Retinal pigment epithelial cell (primary cell): ENCODE results near the gene CCDC148.

Source experiments
- DNase-seq: peaks from one replicate; pipeline ENCODE4 v3.0.0-alpha.2; 2010; ENCODE audit warnings: low read depth
- H3K4me3 ChIP-seq: 2 replicates; pipeline ENCODE4 v1.5.1; 2011; ENCODE audit warnings: mild to moderate bottlenecking, low read length, control low read depth, moderate library complexity
- TF ChIP-seq, protein P1 (sequence below): conservative IDR thresholded peaks from 2 replicates; pipeline ENCODE4 v1.5.1; 2011; ENCODE audit warnings: low read depth, low read length, control low read depth, inconsistent platforms

CCDC148 gene

DNA sequence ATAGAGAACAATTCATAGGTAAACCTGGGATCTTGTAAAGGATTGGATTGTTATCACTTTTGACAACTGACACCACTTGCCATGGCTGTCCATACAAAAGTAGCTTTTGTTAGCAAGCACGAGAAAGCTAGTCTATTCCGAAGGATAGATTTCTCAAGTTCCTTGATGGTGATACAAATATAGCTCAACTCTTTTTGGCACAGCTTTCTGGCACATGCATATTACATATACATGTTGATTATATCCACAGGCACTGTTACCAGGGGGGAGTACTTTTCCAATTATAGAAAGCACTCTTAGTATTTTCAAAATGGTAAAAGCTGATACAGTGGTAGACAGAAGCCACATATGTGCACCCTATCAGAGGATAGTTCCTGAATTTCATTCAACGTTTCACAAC is 186.0 kb downstream of the CCDC148 start:
- no peak for DNase-seq
- no peak overlapping the region for H3K4me3 ChIP-seq
- TF ChIP-seq, protein P1, sequence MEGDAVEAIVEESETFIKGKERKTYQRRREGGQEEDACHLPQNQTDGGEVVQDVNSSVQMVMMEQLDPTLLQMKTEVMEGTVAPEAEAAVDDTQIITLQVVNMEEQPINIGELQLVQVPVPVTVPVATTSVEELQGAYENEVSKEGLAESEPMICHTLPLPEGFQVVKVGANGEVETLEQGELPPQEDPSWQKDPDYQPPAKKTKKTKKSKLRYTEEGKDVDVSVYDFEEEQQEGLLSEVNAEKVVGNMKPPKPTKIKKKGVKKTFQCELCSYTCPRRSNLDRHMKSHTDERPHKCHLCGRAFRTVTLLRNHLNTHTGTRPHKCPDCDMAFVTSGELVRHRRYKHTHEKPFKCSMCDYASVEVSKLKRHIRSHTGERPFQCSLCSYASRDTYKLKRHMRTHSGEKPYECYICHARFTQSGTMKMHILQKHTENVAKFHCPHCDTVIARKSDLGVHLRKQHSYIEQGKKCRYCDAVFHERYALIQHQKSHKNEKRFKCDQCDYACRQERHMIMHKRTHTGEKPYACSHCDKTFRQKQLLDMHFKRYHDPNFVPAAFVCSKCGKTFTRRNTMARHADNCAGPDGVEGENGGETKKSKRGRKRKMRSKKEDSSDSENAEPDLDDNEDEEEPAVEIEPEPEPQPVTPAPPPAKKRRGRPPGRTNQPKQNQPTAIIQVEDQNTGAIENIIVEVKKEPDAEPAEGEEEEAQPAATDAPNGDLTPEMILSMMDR = no peak

DNA sequence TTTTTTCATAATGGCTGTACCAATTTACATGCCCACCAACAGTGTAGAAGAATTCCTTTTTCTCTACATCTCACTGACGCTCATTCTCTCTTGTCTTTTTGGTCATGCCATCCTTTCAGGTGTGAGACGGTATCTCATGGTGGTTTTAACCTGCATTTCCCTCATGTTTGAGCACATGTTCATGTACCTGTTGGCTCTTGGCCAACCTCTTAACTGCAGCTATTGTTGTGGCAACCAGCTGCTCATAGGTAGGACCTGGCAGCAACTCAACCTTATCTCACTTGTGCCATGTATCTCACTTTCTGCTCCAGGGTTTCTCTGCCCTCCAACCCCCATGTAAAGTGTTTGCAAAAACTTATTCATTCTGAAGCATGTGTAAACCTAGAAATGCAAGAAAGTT is 187.4 kb downstream of the CCDC148 start:
- TF ChIP-seq, protein P1 = no peak
- DNase-seq = no peak
- no peak overlapping the region for H3K4me3 ChIP-seq

DNA sequence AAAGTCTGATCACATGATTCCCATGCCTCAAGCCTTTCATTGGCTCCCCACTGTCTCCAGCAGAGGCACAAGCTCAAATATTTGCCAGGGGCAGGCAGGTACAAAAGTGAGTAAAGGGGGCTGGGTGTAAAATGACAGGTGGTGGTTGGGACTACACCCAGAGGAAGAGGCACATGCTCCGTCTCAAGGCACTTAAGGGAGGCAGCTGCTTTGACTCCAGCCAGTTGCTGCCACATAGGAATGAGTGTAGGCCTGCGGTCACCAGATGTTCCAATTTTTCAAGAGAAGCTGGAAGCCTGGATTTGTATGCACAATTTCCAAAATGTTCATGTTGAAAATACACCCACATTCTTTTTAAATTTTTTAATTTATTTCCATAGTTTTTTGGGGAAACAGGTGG is 190.4 kb downstream of the CCDC148 start:
- H3K4me3 ChIP-seq = no peak overlapping the region
- DNase-seq = no peak
- TF ChIP-seq, protein P1 = no peak

DNA sequence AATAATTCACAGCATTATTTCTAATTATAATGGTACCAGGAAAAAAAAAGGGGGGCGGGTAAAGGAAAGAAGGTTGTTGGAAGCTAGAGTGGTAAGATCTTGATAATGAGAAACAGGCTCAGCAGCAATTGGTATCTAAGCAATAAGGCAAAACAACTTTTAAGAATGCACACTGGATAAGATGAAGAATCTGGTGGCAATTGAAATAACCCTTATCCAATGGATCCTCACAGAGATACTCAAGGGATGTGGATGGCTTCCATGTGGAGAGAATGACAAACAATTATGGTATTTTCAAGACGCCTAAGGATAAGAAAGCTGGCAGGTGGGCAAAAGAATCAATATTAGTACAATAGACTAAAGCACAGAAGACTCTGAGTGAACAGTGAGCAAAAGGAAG is 201.3 kb downstream of the CCDC148 start:
- no peak for DNase-seq
- no peak overlapping the region for H3K4me3 ChIP-seq
- TF ChIP-seq, protein P1 = no peak

DNA sequence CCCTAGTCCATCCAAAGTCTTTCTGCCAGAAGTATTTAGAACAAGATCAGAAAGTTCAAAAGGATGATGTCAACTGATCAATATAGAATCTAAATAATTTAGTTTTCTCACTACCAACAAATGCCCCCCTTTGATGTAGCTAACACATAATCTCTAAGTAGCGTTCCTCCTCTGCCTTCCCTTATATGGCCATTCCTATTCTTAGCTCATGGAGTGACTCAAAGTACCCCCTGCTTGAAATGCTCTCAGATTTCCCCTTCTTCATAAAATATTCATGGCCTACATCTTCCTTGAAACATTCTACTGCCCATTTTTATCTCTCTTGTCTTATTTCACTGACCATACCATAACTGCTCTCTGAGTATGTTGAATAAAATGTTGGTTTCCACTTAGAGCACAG is 203.4 kb downstream of the CCDC148 start:
- no peak overlapping the region for H3K4me3 ChIP-seq
- DNase-seq = no peak
- TF ChIP-seq, protein P1 = no peak

DNA sequence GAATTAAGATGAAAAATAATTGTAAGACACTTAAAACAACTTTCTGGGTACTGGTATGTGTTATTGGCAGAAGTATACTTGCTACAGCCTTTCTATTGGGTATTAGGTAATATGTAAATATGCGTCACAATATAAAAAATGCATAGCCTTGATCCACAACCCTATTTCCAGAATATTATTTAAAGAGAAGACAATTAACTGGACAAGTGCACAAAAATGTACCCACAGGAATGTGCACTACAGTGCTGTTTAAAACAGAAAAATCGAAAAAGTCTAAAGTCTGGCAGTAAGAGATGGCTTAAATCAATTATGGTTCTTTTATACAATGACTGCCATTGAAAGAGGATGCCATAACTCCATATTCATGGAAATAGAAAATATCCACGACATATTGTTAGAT is 205.2 kb downstream of the CCDC148 start:
- DNase-seq = no peak
- TF ChIP-seq, protein P1 = no peak
- no peak overlapping the region for H3K4me3 ChIP-seq

DNA sequence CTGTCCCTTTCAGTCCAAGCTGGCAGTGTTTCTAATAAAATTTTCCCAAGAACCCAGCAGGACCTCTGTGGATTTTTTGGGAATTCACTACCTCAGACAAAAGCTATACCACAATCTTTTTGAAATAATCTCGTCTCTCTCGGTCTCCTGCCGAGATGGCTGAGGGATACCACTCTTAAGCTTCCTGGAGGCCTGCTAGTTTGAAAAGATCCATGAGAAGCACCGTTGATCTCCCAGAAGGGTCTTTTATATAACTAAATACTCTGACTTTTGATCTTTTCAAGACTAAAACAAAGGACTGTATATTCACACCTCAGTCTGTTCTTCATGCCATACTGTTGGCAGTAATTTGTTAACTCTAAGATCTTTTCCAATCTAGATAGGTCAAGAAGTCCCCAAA is 213.2 kb downstream of the CCDC148 start:
- DNase-seq = no peak
- H3K4me3 ChIP-seq = no peak overlapping the region
- TF ChIP-seq, protein P1 = no peak
